HT1080 (cell line): ENCODE results near the gene ATP9A. TPM values are rescaled to one million over a fixed set of nuclear protein-coding genes. Genes with fewer than 3 reads are reported as not detected.
"Not testable (repeated sequence)": the region's sequence is repeated elsewhere in the genome, so short reads cannot be mapped to it uniquely, and the experiment has no call there.

ENCODE experiments used
- DNase-seq: peaks from one replicate; pipeline ENCODE4 v3.0.0-alpha.2; 2015; ENCODE audit warnings: low read depth
- polyA plus RNA-seq, 2 experiments: library from polyadenylated mRNA; depleted of rRNA; stranded (reverse); fragments of >200 nt; gene quantifications; 2 replicates each; pipeline ENCODE4 v1.2.3, GENCODE V29; 2015
- total RNA-seq: library from RNA; depleted of rRNA; stranded (reverse); fragments of >200 nt; shearing (Covaris generic); gene quantifications from 2 replicates; pipeline ENCODE4 v1.2.3, GENCODE V29; 2014; rRNA removed

Gene ATP9A, protein sequence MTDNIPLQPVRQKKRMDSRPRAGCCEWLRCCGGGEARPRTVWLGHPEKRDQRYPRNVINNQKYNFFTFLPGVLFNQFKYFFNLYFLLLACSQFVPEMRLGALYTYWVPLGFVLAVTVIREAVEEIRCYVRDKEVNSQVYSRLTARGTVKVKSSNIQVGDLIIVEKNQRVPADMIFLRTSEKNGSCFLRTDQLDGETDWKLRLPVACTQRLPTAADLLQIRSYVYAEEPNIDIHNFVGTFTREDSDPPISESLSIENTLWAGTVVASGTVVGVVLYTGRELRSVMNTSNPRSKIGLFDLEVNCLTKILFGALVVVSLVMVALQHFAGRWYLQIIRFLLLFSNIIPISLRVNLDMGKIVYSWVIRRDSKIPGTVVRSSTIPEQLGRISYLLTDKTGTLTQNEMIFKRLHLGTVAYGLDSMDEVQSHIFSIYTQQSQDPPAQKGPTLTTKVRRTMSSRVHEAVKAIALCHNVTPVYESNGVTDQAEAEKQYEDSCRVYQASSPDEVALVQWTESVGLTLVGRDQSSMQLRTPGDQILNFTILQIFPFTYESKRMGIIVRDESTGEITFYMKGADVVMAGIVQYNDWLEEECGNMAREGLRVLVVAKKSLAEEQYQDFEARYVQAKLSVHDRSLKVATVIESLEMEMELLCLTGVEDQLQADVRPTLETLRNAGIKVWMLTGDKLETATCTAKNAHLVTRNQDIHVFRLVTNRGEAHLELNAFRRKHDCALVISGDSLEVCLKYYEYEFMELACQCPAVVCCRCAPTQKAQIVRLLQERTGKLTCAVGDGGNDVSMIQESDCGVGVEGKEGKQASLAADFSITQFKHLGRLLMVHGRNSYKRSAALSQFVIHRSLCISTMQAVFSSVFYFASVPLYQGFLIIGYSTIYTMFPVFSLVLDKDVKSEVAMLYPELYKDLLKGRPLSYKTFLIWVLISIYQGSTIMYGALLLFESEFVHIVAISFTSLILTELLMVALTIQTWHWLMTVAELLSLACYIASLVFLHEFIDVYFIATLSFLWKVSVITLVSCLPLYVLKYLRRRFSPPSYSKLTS
- total RNA-seq: 2.4 and 3.0 TPM in 2 replicates
- polyA plus RNA-seq (2015; cell fraction: cytosol; rRNA removed): 3.7 and 5.1 TPM in 2 replicates
- 6.7 and 7.1 TPM in 2 replicates for polyA plus RNA-seq (2015; cell fraction: nucleus; rRNA removed)

DNA sequence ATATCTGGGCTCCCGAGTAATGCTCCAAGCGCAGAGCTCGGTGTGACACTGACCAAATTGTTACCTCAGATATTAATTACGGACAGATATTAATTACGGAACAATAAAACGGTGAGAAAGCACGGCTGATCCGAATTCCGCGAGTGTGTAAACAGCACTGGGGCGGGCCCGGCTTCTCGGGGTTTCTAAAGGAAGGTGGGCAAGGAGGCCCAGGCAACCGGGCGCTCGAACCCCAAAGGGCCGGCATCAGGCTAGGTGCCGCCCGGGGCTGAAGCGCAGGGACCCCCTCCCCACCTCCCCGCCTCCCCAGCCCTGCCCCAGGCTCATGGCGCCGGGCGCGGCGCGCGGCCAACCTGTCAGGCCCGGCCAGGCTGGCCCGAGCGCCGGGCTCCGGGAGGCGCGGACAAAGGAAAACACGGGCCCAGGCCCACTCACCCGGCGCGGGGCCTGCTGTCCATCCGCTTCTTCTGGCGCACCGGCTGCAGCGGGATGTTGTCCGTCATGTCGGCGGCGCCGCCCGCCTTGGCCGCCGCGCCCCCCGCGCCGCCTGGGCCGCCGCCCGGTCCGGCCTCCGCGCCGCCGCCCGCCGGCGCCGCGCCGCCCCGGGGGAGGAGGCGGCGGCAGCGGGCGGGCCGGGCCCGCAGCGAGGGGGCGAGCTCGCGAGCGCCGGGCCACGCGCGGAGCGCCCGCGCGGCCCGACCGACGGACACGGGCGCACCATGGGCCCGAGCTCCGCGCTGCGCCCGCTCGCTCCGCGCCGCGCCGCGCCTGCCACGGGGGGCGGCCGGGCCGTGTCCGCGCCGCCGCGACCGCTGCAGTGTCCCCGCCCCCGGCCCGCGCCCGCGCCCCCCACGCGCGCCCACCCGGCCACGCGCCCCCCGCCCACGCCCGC is at the start of gene ATP9A:
TSS of gene ATP9A (minus strand) at position 524 of the 892 bp plus-strand sequence. CDS start at position 503, 21 bp downstream.
- no peak for DNase-seq

DNA sequence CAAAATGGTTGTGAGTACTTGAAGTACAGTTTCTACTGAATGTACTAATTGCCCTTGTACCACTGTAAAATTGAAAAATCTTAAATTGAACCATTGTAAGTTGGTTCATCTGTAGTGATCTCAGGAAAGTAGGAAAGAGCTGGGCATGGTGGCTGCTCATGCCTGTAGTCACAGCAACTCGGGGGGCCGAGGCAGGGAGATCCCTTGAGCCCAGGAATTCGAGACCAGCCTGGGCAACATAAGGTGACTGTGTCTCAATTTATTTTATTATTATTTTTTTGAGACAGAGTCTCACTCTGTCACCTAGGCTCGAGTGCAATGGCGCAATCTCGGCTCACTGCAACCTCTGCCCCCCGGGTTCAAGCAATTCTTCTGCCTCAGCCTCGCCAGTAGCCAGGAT is 48.7 kb upstream of the ATP9A start:
- not testable (repeated sequence) for DNase-seq

DNA sequence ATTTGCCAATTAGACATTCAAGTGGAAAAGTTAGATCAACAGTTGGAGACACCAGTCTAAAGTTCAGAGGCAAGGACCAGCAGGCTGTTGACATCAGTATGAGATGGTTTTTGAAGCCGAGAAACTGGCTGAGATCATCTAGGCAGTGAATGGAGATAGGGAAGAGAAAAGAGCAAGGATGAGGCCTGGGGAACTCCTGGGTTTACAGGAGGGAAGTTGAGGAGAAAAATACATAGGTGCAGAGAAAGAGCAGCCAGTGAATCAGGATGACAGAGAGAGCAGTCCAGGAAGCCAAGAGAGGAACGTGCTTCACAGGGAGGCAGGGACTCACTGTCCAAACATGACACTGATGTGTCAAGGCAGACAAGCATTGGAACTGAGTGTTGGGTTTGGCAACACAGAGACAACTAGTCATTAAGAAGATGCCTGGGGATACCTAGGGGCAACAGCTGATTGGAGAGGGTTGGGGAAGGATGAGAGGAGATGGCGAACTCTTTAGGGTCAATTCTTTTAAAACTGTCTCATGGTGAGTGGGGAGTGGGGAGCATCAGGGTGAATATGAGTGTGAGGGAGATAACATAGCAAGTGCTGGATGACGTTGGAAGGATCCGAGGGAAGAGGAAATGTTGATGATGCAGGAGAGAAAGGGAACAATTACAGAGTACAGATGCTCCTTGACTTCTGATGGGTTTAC is 47.3 kb upstream of the ATP9A start:
- no peak for DNase-seq

DNA sequence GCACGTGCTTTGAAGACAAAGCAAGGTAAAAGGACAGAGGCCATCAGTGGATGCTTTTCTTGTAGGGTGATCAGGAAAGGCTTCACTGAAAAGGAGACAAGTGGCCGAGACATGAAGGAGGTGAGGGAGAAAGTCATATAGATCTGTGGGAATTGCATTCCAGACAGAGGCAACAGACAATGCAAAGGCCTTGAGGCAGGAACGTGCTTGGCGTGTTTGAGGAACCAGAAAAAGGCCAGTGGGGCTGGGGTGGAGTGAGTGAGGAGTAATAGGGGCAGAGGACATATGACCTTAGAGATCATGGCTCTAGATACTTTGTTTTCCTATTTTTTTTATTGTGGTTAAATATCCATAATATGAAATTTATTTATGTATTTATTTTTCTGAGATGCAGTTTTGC is 44.7 kb upstream of the ATP9A start:
- DNase-seq: no peak

DNA sequence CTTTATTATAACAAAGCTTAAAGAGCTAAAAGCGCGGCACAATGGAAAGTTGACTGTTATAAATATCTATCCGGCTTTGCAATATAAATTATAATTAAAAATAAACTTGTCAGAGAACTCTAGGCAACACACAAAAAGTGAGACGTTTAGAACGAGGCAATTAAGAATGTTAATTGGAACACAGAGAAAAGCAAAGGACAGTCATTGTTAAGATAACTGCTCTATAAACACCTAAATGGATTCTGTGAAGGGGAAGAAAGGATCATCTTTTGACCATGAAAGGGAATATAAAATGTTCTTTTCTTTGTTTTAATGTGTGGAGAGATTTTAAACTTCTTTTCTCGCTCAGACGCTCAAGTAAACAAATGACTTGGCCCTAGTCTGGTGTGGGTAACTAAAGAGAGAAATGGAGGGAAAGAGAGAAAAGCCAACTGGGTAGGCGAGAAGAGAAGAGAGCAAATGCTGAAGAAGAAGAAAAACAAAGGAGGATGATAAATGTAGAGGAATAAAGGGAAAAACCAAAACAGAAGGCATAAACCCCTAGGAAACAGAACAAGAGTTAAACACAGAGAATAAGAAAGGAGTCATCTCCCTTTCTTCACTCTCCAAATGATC is 43.4 kb upstream of the ATP9A start:
- no peak for DNase-seq

DNA sequence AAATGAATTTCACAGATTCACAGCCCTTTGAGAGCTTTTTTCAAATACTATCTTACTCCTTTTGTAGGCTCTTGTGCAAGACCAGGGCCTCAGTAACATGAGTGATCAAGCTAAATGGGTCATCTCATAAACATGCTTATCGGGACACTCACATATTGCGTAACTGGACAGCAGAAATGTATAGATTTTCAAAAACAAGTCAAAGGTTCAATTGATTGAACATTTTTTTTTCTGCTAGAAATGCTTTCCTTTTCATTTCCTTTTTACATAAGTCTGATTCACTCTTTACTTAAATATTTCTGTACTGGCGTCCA is 42.8 kb upstream of the ATP9A start:
- no peak for DNase-seq

DNA sequence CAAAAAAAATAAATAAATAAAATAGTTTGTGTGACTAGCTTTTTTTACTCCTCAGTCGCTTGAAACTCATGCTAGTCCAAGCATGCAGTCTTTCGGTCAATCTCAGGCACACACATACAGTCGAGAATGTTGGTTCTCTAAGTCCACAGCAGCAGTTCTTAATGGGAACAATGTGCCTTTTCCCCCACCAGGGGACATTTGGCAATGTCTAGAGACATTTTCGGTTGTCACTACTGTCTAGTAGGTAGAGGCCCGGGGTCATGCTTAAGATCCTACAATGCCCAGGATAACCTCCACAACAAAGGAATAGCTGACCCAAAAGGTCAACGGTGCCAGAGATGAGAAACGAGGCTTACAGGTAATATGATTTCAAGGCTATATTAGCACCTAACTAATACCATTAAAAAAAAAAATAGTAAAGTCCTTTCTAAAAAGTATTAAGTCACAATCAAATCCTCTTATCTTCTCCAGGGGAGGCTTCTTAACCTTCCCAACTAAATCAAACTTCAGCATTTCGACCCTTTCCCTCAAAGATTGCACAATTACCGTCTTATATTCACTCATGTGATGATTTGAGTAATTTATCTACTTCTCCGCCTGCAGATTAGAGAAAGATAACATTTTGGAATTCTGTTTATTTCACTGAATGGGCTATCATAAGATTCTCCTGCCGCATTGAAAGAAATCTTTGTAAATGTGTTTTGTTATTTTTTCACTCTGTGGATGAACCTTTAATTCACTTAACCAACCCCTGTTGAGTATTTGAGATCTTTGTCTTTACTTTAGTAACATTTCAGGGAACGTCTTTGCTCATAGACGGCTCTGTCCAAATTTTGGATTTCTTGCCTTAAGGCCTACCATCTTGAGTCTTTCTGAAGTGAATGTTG is 42.2 kb upstream of the ATP9A start:
- no peak for DNase-seq

DNA sequence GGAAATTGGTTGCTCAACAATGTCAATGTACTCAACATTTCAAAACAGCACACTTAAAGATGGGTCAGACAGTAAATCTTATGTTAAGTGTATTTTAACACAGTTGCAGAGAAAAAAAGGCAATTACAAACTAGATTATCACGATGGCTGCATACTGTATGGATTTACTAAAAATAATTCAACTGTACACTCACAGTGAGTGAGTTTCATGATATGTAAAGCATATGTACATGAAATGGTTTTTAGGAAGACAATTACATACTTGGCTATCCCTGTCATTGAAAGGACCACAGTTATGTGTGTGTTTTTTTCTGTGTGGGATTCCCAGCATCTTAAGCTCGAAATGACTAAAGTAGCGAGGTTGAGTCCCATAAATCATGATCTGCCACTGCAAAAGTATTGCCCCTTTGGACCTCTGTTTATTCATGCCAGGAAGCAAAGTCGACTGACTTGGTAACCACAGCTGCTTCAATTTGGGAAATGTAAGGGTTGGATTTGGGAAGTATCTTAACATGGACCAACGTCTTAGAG is 39.6 kb upstream of the ATP9A start:
- DNase-seq: no peak

DNA sequence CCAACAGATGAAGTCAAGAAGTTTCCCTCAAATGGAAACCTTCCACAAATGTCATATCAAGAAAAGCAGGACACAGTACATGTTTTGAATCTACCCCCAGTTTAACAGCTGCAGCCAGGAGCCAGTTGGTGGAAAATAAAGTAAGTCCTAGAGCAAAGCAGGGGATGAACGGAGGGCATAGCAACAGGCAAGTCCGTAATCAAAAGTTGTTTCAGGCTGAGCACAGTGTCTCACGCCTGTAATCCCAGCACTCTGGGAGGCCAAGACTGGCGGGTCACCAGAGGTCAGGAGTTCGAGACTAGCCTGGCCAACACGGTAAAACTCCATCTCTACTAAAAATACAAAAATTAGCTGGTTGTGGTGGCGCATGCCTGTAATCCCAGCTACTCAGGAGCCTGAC is 36.6 kb upstream of the ATP9A start:
- no peak for DNase-seq

DNA sequence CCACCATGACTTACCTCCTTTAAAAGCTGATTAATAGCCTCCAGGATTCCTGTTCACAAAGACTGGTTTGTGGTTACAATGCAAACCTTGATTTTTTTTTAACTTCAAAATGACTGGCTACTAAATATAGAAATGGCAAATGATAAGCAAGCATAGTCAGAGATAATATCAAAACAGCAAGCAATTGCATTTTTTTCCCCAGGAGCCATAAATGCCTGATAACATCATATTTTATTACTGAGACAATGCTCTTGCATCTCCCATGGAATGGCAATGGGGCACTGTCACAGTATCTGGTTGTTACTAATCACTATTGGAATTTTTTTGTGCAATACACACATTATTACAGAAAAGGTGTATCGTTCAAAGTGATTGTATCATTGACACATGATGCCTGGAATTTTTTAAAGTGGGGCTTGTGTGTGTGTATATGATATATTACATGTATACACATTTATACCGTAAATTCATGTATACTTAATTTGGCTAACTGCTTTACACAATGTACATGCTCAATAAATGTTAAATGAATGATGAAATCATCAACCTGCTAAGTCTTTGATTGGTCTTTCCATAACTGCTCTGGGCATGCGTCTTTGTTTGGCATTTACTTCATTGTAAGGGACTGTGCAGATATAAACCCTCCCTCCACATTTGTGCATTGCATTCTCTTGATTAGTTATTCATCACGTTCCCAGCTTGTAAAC is 35.1 kb upstream of the ATP9A start:
- no peak for DNase-seq

DNA sequence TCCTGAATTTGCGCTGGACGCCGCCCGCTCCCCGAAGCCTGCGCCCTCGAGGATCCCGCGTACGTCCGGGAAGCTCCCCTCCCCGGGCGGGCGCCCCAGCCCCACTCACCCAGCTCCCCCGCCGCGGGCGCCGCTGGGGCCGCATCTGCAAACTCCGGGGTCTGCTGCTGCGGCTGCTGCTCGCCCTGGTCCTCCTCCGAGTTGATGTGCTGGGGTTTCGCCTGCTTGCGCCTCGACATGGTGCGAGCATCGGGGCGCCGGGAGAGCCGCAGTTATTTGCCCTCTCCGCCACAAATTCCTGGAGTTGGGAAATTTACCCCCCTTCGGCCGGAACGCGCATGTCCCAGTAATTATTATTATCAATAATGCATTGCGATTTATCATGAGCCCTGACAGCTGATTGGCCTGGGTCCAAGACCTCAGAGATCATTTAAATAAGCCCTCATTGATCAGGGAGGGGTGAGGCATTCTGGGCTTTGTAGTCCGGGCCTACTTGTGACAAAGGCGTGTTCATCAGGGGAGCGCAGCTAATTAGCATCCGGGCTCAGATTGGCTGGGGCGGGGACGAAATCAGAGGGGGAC is 34.1 kb upstream of the ATP9A start, which contains the start of gene SALL4:
TSS of gene SALL4 (minus strand) at position 352 of the 582 bp plus-strand sequence. CDS start at position 239, 113 bp downstream.
- no peak for DNase-seq

DNA sequence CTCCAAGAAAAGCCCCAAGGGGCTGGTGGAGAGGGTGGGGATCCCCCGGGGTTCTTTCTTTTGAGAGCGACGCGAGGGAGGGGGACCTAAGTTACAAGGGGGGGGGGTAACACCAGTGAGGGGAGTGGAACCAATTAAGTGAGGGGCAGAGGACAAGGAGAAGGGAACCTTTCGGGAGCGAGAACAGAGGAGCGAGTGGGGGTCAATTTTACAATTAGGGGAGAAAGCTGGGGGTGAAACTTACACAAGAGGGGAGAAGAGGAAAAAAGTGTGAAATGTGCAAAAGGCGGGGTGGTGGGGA is 33.6 kb upstream of the ATP9A start:
- DNase-seq: no peak

DNA sequence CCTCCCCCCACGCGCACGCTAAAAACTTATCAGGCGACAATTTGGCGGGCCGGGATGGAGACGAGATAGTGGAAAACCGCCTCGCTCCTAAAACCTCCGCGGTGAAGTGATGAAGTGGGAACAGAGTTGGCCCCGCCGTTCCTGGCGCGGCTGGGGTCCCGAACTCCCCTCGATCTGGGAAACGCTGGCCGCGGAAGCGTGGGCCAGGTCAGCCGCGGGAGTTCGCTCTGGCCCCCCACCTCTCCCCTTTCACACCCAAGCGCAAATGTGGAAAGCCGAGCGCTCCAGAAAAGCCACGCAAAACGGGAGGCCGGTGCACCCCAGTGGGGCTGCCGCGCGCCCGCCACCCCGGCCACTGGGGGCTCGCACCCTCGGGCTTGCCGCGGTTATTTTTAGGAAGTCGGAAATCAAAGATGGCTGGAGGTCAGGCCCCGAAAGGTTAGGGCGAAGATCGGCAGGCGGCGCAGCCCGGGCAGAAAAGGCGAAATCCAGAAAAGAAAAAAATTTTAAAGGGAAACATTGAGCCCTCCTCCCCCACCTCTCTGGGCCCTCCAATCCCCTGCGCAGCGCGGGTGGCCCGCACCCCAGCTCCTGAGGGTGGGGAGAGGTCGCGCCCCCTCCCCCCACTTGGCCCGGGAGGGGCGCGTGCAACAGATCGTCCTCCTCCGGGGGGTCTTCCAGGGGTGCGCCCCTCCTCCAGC is 33.1 kb upstream of the ATP9A start:
- no peak for DNase-seq

DNA sequence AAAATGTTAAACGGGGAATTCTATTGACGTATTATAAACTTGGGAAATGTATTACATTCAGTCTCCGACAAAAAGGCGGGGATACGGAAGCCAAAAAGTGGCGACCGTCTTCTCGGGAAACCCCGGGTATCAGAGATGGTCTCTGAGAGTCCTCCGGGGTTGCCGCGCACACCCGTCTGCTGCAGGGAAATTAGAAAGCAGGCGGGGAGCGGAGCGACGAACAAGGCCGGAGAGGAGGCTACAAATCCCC is 32.6 kb upstream of the ATP9A start:
- no peak for DNase-seq

DNA sequence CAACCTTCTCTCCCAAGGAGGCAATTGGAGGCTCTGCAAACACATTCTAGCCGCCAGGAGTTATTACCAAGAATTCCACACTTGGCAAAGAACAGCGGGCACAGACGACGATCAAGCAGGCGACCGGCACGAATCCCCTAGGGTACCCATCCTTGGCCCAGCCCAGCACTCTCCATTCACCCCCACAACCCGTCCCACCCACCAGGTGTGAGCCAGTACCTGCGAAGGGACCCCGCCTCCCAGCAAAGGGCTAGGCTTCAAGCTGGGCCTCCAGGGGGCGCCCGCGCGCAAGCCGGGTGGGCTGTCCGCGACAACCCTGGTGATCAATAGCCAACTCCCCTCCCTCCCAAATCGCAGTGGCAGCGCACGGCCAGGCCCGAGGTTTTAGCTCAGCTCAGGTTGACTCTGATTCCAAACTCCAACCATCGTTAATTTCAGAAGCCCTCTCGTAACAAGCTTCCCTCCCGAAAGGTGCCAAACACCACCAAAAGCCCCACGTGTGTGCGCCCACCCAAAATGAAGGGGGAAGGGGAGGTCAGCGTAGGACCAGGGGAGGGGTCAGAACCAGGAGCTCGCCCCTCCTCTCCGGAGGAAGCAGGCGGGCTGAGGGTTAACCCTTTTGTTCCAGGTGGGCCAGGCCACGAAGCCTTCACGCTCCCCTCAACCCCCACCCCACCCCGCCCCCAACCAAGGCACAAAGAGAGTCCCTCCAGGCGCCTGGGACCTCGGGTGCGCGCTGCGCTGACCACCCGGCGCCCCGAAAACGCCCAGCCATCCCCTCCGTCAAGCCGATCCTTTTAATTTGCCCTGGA is 32.1 kb upstream of the ATP9A start:
- DNase-seq: no peak

DNA sequence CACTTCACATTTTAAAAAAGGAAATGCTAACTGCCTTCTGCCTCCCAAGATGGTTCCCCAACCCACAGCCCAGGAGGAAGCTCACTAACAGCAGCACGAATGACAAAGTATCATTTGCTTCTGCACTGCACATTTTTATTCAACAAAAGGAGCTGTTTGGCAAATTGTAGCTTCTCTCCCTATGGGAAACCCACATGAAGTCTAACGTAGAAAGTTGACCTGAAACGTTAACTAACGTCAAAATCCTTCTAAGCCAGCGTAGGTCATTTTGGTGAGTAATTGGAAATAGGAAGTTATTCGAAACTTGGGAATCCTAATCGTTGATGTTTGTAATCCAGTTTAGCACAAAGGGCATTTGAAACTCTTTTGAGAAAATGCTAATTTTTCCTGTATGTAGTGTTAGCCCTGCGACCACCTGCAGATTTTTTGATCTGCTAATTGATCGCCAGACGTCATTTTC is 31.2 kb upstream of the ATP9A start:
- no peak for DNase-seq
